ENCODE measurements around the gene TRIM62.
"Not testable (repeated sequence)": the region's sequence is repeated elsewhere in the genome, so short reads cannot be mapped to it uniquely, and the experiment has no call there.

TRIM62 gene

DNA sequence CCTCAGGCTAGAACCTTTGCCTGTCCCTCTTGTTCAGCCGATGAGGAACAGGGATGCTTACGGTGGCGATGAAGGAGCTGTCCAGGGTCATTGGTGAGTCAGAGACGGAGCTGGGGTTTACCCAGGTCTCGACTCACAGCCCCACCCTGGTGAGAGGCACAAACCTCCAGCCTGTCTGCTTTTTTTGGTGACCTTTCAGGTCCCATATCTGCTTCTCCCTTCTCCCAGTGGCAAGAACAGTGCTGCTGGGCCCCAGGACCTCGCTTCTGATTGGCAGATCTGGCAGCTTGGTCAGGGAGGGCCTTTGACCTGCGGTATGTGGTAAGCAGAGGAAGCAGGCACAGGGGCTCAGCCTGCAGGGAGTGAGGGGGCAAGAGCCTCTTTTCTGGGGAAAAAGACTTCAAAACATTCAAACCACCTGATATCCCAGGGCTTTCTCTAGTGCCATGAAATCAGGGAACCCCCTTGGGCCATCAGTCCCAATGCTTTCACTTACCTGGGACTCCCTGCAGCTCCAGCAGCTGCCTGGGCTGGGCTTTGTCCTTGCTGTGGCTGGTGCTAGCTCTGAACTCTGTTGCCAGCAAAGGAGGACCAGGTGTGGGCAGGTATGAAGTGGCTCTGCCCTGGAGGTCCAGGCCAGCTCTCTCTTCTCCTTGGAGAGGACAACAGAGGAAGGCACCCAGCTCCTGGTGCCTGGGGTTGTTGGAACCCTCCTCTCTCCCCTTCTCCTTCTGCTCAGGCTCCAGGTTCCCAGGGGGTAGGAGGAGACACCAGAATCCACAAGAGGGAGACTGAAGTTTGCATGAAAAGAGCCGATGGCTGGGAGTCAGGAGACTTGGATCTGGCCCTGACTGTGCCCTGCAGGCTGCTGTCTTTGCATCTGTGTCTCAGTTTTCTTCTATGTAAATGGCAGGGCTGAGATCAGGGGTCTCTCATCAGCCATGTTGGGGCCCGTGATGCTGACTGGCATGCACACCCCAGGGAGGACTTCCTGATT is 41.4 kb downstream of the TRIM62 start:
- DNase-seq (ENCODE audit: low read depth, low spot score), result peak; percentile 37

DNA sequence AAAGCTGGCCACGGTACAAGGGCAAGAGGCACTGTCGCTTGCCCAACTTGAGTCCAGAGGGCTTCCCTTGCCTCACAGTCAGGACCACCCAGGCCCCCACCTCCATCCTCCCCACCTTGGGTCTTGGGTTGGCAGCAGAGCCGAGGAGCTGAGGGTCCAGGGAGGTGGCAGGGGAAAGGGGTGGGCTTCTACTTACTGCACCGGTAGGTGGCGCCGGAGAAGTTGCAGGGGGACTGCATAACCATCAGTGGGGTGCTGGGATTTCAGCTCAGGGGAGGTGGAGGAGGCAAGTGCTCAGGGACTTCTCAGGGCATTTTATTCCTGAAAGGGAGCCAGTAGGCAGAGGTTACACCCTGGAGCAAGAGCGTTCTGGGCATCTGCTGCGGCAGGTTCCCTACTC is 44.0 kb downstream of the TRIM62 start:
- peak; percentile 51 for DNase-seq (ENCODE audit: low read depth, low spot score)

DNA sequence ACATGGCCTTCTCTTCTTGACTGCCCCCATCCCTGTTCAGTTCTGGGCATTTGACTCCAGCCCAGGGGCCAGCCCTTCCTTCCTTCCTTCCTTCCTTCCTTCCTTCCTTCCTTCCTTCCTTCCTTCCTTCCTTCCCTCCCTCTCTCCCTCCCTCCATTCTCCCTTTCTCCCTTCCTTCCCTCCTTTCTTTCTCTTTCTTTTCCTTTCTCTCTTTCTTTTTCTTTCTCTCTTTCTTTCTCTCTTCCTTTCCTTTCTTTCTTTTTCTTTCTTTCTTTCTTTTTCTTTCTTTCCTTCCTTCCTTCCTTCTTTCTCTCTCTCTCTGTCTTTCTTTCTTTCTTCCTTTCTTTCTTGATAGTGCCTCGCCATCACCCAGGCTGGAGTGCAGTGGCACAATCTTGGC is 45.8 kb downstream of the TRIM62 start:
- DNase-seq (ENCODE audit: low read depth, low spot score), result not testable (repeated sequence)

DNA sequence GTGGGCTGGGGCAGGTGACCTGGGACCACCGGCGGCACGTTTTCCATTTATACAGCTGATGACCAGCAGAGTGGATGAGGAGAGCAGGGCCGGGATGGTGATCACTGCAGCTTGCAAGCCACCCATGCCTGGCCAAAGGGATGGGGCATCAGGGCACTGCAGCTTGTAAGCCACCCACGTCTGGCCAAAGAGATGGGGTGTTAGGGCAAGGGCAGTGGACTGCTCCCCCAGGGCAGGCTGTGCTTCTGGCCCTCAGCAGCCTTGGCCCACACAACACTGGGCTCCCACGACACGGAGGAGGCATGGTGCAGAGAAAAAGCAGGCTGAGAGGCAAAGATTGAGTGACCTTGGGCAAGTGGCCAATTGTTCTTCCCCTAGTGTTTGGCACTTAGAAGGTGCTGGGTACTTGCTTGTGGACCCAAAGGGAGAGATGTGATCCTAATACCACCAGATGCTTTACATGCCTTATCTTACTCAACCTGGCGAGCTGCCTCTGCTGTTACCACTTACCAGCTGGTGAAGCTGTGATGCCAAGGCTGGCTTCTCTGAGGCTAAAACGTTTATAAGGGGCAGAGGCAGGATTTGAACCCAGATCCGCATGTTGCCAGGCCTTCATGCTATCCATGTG is 48.3 kb downstream of the TRIM62 start:
- DNase-seq (ENCODE audit: low read depth, low spot score), result no peak

DNA sequence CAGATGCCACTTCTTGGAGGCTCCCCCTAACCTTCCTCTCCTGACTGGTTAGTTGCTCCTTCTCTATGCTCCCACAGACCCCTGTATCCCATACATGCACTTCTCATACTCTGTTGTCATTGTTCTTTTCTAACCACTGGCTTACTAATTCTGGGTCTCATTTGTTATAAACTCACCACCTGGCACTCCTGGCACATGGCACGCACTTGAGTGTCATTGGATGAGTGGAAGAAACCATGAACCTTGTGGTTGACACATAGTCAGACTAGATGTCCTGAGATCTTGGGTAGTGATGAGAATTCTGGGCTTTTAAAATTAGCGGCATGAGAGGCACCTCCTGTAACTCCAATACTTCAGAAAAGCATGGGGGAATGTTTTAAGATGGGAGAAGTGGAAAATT is 49.3 kb downstream of the TRIM62 start:
- no peak for DNase-seq (ENCODE audit: low read depth, low spot score)

DNA sequence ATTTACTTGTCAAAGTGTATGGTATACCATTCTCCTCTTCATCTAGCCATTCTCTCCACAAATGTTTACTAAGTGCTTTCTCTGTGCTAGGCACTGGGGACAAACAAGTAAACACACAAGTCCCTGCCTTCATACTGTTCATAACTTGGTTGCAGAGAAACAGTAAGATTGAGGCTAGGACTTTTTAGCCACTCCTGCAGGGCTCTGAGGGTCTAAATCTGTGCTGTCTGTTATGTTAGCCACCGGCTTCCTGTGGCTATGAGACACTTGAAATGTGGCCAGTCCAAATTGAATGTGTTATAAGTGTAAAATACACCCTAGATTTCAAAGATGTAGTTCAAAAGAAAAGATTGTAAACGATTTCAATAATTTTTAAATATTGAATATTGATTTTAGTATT is 50.7 kb downstream of the TRIM62 start:
- no peak for DNase-seq (ENCODE audit: low read depth, low spot score)

DNA sequence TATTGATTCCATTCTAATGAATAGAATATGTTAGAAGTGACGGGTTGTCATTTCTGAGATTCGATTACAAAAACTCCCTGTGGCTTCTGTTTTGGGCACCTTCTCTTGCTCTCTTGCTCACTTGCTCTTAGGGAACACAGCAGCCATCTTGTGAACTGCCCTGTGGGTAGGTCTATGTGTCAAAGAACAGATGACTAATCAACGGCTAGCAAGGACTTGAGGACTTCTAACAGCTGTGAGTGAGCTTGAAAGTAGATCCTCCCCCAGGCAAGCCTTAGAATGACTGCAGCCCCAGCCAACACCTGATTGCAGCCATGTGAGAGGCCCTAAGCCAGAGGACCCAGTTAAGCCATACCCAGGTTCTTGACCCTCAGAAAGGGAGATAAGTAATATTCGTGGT is 51.5 kb downstream of the TRIM62 start:
- no peak for DNase-seq (ENCODE audit: low read depth, low spot score)

DNA sequence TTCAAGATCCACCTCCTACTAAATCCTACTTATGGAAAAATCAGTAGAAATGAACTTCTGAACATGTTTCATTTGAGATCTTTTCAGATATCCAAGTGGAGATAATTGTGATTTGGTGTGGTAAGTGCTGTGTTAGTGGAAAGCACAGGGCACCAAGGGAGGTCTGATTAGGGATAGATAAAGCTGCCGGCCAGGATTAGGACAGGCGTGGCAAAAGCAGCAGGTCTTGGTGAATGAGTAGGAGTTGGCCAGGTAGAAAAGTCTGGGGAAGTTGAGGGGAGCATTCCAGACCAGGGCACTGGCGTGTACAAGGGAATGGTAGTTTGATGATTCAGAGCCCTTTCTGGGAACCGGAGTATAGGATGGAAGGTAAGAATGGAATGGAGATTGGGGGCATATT is 53.1 kb downstream of the TRIM62 start:
- DNase-seq (ENCODE audit: low read depth, low spot score), result no peak

DNA sequence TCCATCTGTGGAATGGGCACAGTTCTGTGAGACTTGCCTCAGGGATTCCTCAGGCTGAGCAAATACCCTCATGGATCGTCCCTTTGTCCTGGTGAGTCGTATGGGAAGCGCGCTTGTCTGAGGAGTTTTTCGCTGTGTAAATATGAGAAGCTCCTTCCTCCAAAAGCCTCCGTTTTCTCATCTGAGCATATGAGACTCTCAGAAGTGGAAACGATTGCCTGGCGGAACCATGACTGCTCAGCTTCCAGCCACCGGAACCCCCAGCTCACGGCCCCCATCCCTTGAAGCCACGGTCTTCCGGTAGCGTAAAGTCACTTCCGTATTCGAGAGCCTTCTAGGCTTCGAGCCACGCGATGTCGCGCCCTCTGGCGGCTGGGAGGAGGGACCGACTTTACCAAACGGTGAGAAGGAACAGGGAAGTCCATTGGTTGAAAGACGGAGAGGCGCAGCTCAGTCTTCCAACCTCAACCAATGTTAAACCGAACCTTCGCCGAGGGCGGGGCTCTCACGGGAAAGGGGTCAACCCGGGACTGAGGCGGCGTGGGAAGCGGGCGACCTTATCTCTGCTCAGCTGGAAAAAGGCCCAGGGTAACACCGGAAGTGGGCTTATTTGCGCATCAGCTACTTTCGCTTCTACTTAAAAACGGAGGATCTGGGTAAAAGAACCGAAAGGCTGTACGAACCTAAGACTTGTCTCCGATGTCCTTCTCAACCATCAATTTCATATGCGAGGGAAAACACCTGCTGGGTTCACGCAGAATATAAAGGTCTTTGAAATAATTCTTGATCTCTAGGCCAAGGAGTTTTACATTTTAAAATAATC is 54.6 kb downstream of the TRIM62 start:
- peak; percentile 100 for DNase-seq (ENCODE audit: low read depth, low spot score)

DNA sequence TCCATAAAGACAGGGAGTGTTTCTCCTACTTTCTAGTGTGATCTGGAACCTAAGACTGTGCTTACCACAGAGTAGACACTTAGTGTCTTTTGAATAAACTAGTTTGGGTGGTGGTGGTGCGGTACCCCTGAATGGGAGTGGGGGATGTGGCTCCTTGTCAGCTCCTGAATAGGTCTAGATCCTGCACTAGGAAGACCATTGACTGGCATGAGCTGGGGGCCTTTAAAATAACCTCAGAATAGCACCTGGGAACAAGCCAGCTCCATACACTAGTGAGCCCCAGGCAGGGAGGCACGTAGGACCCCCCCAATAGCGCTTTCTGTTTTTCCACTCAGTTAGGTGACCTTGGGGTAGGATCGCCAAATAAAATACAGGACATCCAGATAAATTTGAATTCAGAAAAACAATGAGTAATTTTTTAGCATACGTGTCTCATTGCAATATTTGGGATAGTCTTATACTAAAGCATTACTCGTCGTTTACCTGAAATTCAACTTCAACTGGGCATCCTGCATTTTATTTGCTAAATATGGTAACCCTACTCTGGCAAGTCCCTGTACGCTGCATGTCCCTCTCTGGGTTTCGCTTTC is 55.3 kb downstream of the TRIM62 start:
- no peak for DNase-seq (ENCODE audit: low read depth, low spot score)

DNA sequence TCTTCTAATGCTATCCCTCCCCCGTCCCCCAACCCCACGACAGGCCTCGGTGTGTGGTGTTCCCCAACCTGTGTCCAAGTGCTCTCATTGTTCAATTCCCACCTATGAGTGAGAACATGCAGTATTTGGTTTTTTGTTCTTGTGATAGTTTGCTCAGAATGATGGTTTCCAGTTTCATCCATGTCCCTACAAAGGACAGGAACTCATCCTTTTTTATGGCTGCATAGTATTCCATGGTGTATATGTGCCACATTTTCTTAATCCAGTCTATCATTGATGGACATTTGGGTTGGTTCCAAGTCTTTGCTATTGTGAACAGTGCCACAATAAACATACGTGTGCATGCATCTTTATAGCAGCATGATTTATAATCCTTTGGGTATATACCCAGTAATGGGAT is 57.2 kb downstream of the TRIM62 start:
- DNase-seq (ENCODE audit: low read depth, low spot score), result not testable (repeated sequence)

DNA sequence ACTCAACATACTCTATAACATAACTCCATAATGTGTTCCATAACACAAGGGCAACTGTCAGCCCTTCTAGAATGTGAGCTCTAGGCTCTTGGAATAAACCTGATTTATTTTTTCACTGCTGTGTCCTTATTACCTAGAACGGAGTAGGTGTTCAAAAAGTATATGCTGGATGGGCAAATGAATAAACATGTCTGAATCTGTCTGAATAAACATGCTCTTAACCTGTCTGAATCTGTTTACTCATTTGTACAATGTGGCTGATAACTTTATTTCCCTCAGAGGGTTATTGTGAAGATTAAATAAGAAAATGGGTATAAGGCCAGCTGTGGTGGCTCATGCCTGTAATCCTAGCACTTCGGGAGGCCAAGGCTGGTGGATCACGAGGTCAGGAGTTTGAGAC is 58.6 kb downstream of the TRIM62 start:
- no peak for DNase-seq (ENCODE audit: low read depth, low spot score)

DNA sequence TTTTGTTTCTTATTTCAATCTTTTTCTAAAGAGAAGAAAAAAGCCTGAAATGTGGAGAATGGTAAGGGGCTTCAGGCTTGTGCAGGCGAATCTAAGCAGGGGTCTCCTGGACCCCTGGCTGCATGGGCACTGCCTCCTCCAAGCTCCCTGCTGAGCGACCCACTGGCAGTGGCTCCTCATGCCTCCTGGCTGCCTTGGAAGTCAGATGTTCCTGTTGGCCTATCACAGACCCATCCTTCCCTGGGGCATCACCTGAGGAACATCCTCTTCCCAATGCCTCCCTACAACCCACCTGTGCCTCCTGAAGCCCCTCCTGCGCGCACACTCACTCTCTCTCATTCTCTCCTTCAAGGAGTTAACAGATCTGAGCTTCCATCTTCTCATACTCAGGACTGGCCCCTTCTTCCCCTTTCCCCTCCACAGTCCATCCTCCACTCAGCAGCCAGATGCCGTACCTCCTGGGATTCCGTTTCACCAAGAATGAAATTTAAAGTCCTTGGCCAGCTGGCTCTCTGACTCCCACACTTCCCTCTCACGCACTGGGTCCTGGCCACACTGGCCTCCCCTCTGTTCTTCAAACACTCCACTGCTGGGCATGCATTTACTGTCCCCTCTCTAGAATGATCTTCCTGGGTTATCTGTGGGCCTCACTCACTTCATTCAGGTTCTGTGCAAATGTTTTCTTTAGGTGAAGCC is 59.2 kb downstream of the TRIM62 start:
- no peak for DNase-seq (ENCODE audit: low read depth, low spot score)

DNA sequence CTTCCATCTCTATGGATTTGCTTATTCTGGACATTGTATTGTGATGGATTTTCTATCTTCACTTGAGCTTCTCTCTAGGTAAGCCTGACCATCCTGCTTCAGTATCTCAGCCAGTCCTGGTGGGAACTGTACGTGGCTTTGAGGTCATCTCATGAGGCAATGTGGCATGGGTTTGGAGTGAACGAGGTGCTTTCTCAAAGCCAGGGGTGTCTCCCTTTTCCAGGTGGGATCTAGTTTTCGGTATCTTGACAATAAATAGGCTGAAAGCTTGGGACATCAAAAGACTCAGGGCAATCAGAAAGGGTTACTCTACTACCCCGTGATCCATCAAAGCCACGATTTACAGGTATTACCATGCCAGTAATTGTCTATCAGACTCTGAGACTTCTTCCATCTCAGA is 60.1 kb downstream of the TRIM62 start:
- DNase-seq (ENCODE audit: low read depth, low spot score), result no peak

DNA sequence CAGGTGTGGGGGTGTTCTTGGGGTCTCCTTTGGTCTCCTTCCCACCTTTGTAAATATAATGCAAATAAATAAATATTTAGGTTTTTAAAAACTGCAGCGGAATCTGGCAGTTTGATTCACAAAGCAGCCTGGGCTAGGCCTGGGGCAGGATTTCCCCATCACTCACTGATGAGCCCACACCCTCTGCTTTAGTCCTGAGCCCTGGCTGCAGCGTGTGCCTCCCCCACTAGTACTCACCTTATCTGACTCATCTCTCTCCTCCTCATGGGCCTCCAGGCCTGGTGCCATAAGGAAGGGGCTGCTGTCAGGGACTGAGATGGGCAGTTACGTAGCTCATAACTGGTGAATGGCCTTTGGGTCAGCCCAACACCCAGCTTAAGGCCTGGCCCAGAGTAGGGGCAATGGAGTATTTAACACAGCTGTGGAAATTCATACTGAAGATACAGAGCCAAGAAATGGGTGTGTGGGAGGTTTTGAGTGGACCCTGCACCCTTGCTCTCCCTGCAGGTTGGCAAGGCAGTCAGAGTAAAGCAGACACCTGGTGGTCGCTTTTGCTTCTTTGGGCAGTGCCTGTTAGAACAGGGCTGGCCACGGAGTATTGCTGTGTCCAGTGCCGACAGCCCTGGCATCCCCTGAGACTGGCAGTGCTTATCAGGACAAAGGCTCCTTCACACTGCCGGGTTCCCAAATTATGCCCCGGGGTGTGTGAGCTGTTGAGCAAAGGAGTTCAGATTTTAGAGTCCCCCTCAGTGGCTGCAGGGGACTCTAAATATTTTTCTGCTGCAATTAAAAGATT is 61.2 kb downstream of the TRIM62 start:
- DNase-seq (ENCODE audit: low read depth, low spot score), result no peak

DNA sequence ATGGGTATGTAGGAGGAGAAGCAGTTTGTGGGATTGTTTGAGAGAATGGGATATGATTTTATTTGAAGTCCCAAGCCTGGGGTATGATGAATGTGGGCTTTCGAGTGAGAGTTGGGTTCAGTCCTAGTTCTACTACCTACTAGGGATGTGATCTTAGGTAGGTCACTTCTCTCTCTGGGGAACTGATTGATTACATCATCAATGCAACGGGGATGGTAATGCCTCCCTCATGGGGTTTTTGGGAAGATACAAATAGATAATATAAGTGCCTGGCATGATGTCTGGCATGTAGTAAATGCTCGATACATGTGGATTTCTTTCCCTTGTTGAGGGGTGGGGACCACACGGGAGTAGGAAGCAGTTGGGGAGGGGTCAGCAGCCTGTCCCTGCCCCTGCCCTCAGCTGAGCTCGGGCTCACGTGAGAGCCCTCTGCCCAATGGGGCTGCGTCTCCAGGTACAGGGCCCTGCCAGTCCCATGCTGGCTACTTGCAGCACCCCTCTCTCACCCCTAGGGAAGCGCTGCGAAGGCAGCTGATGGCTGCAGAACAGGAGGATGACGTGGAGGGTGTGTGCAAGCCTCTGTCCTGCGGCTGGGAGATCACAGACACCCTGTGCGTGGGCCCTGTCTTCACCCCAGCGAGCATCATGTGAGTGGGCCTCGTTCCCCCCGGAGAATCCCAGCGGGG is 62.2 kb downstream of the TRIM62 start:
- DNase-seq (ENCODE audit: low read depth, low spot score), result no peak

DNA sequence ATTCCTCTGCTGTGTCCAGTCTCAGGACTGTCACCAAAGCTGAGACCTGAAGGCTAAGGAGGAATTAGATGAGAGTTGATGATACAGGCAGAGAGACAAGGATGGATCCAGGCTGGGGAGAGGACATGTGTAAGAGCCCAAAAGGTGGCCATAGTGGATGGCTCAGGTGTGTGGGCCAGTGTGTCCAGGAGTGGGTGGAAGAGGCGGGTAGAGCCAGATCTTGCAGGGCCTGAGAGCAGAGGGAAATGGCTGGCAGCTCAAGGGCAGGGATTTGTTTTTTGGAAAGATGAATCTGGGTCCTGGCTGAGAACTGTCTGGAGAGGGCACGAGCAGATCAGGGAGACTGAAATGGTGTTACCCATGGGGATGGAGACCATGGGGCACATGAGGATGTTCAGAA is 62.8 kb downstream of the TRIM62 start:
- DNase-seq (ENCODE audit: low read depth, low spot score), result no peak

DNA sequence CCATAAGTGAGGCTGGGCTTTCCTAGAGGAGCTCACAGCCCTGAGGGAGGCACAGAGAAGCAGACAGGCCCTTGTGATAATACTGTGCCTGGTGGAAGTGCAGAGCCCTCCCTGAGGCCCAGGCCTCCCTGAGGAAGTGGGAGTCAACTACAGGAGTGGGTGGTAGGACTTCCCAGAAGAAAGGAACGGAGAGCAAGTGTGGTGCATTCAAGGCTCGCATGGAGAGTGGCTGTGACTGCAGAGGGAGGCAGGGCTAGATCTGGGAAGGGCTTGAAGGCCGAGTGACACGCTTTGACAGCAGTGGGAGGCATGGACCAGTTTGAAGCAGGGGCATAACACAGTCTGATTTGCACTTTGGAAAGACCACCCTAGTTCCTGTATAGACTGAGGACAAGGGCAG is 63.6 kb downstream of the TRIM62 start:
- DNase-seq (ENCODE audit: low read depth, low spot score), result no peak

DNA sequence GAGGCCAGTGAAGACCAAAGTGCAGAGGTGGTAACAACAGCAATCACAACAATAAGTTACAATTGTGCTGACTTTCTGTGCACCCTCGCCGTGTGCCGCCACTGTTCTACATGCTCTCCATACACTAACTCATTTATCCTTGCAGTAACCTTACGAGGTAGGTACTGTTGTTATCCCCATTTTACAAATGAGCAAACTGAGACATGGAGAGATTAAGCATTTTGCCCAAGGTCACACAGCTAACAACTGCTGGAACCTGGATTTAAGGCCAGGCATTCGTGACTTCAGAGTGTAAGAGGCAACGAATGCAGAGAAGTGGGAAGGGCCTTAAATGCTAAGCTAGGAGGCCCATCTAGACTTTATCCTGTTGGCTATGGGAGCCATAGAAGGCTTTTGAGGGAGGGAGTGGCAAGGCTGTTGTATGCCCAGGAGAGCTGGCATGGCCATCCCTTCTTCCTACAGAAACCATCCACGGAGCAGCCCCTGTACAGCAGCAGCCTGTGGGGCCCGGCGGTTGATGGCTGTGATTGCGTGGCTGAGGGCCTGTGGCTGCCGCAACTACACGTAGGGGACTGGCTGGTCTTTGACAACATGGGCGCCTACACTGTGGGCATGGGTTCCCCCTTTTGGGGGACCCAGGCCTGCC is 64.3 kb downstream of the TRIM62 start:
- no peak for DNase-seq (ENCODE audit: low read depth, low spot score)
